HG03354 (cell line): ENCODE data around the gene EFNA5.

ENCODE experiments used
- ATAC-seq: cut with Tn5 transposase; IDR thresholded peaks from one replicate; pipeline ENCODE4 v1.9.1; 2021; ENCODE audit warnings: mild to moderate bottlenecking; ENCODE audit not compliant: unreplicated experiment, poor library complexity, severe bottlenecking

Gene EFNA5

DNA sequence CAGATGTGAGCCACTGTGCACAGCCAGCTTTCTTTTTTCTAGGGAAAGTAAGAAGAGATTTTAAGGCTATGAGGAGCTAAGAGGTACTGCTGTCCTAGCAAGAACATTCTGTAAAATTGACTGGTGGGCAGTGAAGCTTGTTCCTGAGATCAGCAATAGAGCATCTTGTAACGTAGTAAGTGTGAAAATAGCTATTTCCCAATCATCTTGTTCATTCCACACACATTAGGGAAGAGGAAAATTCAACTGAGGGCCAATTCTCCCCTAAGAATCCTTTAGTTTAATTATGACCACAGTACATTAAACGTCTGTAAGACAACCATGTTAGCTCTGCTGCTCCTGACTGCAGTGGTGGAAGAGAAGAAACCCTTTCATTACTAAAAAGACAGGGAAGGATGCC lies 246.2 kb downstream of the EFNA5 start:
- no peak for ATAC-seq

GRCh38 chr5:107422494-107422893 lies 248.2 kb downstream of the EFNA5 start:
- no peak for ATAC-seq

- ATAC-seq: no peak
Measured at GRCh38 chr5:107419498-107419897, 251.2 kb downstream of the EFNA5 start.

GRCh38 chr5:107418902-107419301 lies 251.8 kb downstream of the EFNA5 start:
- no peak for ATAC-seq

GRCh38 chr5:107418071-107418470 lies 252.7 kb downstream of the EFNA5 start:
- no peak for ATAC-seq

DNA sequence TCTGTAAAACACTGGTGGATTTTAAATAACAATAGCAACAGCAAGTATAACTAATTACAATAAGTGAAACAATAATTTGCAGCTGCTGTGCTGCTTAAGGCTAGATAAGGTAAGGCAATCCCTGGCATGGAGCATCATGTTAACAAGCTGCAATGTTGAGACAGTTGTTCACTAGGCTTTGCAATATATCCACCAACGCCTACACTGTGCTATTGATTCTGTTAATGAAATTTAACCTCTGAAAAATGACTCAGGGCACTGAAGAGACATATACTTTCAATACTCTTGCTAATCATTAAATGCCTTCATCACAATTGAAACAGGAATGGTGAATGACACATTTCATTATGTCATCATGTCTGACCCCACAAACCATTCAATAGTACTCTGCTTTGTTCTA lies 255.0 kb downstream of the EFNA5 start:
- ATAC-seq: peak; percentile 54

DNA sequence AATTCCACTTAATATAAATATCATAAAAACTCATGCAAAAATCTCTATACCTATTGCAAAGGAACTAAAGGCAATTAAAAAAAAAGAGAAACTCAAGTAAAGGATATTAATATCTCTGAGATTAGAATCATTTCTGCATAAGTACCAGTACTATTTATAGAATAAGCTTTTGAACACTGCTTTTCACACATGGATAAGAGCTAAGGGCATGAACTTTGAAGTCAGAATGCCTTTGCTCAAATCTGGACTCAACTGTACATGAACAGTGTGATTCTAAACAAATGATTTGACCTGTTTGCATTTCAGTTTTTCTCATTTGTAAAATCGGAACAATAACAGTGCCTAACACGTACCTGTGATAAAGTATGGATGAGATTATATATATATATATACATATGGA lies 255.9 kb downstream of the EFNA5 start:
- ATAC-seq: no peak

- ATAC-seq: no peak
Measured at GRCh38 chr5:107413754-107414153, 257.0 kb downstream of the EFNA5 start.

- no peak for ATAC-seq
Measured at GRCh38 chr5:107408564-107408963, 262.2 kb downstream of the EFNA5 start.

DNA sequence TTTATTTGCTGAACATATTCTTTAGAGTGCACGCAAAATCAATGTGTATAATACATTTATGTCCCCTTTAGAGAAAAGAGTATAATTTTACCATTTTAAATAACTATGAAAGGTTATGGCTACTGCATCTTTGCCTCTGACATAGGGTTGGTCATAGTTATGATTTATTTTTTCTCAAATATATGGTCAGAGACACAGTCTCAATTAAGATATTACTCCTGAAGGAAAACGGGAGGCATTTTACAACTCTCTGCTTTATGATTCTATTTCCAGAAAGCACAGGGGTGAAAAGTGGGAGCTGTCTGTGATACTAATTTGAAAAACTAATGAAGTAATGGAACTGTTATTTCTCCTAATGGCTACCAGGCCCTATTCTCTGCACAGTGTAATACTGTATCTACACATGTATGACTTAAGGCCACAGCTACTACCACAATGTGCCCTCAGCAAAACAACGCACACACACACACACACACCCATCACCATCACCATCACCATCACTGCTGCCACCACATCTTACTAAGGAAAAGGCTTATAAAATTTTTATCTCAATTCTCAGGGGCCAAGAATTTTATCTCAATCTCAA lies 262.9 kb downstream of the EFNA5 start:
- no peak for ATAC-seq

DNA sequence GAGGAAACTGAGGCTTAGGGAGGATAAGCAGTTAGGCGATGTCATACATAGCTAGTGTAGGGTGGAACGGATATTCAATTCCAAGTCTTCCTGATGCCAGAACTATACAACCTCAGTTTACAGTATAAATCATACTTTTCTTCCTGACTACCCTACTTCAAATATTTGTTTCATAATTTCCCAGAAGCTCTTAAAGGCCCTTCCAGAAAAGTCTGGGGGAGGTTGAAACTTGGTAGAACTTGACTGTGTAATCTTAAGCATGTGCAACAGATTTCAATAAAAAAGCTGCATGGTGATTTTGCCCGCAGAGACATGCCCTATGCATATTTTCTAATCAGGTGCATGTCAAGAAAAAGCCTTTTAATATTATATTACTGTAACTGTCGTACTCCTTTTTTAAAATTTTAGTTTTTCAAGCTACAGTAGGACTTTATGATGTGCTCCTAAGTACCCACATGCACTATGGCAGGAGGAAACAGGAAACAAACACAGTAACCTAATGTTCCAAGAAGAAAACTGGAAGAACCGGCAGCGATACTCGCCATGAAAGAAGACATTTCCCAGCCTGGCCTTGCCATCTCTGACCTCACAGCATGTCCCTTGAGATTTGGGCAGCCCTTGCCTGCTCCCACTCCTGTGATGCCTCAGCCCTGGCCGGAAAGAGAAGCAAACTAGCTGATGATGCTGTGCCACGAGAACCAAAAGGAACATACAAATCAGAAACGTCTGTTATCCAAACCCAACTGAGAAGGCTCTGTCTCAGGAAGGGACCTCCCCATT lies 266.0 kb downstream of the EFNA5 start:
- ATAC-seq: no peak

DNA sequence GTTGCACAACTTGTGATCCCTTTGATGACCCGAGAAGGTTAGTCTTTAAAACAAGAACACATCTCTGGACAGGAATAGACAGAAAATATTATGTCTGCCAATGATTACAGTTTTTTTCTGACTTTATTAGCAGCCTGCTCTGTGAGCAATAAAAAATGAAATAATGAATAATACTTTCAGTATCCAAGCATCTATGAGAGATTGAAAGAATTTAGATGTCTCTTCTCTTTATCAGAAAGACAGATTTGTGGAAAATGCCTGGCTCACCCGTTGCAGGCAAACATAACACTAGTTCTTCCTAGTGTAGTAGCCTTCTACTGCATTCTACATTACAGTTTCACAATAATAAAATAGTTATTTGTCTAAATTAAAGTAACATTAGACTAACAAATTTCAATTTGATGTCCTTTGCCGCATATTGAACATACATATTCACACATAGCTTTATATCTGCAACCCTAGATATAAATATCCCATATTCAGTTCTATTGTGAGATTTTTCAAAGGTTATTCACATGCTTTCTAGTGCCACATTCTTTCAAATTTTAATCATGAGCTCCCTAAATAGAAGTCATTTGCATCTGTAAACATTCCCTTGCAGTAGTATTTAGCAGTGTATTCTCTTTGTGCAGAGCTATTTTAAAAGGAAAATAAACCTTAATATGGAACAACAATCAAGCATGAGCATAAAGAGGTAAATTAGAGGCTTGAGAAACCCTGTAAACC lies 267.3 kb downstream of the EFNA5 start:
- ATAC-seq: no peak

- ATAC-seq: no peak
Measured at GRCh38 chr5:107402434-107403227, 268.1 kb downstream of the EFNA5 start.

DNA sequence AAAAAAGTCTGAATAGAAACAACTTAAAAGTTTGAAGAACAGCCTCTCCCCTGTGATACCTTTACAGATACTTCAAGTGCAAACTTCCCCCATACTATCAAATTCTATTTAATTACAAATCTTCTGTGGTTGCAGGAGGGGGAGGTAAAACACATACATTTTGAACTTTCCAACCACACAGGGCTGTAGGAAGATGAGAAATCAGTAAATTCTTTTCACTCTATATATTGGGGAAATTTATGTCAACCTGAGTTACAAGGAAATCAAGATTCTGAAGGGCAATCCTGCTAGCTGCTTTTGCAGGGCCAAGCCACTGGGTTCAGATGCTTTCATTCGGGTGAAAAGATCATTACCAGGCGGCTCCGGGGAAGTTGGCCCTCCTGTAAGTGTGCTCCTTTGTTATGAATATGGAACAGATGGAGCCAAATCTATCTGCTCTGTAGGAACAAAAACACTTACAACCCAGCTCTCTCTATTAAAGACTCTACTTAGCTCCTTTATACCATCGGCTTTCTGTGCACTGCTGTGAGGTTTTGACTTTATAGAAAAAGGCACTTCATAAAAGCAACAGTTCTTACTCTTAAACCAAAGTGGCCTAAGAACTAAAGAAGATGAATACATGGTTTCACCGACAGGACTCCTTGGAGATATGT lies 269.1 kb downstream of the EFNA5 start:
- ATAC-seq: no peak

GRCh38 chr5:107400328-107400727 lies 270.4 kb downstream of the EFNA5 start:
- no peak for ATAC-seq

- ATAC-seq: no peak
Measured at GRCh38 chr5:107398703-107399102, 272.0 kb downstream of the EFNA5 start.

DNA sequence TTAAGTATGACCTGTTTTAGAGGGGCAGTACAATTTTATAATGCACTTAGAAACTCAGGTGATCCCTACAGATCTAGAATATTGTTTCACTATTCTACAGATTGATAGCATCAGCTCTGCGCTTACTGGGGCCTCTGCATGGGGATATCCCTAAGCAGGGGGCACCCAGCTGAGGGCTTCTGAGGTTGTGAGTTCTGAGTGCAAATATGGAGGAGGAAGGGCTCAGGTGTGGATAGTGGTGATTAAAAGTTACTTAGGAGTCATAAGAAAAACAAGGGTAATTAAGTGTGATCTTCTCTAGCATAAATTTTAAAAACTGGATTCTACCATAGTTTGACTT lies 274.4 kb downstream of the EFNA5 start:
- ATAC-seq: peak; percentile 54

GRCh38 chr5:107395632-107396350 lies 274.9 kb downstream of the EFNA5 start:
- peak; percentile 91 for ATAC-seq

DNA sequence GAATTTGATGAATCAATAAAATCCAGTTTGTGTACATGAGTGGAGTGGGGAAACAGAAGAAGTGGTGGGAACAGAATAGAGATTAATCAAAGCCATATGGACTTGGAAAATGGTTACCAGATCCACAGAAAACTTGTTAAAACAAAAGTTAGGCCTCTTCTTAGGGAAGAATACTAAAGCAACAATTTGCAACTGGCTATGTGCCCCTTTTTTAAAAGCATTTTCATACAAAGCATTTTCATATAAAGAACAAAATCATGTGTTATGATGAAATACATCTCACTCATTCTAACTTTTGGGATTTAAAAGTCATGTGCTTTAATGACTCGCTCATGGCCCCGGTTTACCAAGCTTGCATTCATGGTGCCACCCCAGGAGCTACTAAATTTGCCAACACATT lies 276.9 kb downstream of the EFNA5 start:
- ATAC-seq: no peak
